ENCODE results near the gene EZH2. TPM values are rescaled to one million over a fixed set of nuclear protein-coding genes. Genes with fewer than 3 reads are reported as not detected.

Gene EZH2
- polyA plus RNA-seq, 1 of the 3 experiments (the other 2 are of a cell fraction): 30.6 TPM

GRCh38 chr7:148803094-148803493, 81.0 kb downstream of the EZH2 start (continued):
- no peak for TF ChIP-seq ZBTB33 (IDR thresholded peaks at IDR 0.05; ENCODE audit: borderline replicate concordance, low read depth)
- no peak for TF ChIP-seq RXRA (IDR thresholded peaks at IDR 0.05; ENCODE audit: borderline replicate concordance, low read depth)
- no peak for TF ChIP-seq MAX (IDR thresholded peaks at IDR 0.05; ENCODE audit: low read depth)
- TF ChIP-seq ELF1 (IDR thresholded peaks at IDR 0.05): no peak
- no peak for TF ChIP-seq USF1 (IDR thresholded peaks at IDR 0.05; ENCODE audit: borderline replicate concordance, low read depth)
- TF ChIP-seq FOXM1 (IDR thresholded peaks at IDR 0.05; ENCODE audit: low read depth): no peak
- no peak for TF ChIP-seq TCF12 (IDR thresholded peaks at IDR 0.05)
- no peak for TF ChIP-seq CHD2 (IDR thresholded peaks at IDR 0.05; ENCODE audit: low read length, partially characterized antibody)
- TF ChIP-seq GABPA (IDR thresholded peaks at IDR 0.05; ENCODE audit: low read depth): no peak
- TF ChIP-seq TEAD4 (IDR thresholded peaks at IDR 0.05; ENCODE audit: borderline replicate concordance, insufficient read depth): no peak

GRCh38 chr7:148802101-148802493, 82.0 kb downstream of the EZH2 start:
- no peaks in the 10 kb centered on the region for H3K27me3 ChIP-seq (ENCODE audit: insufficient read depth)
- no peak overlapping the region for H3K27ac ChIP-seq (ENCODE audit: low read depth in 2 of 2, low read length in 1 of 2)
- WGBS (ENCODE audit: low lambda C conversion rate): 91% methylated on average over 9 of the region's 10 CpGs
- TF ChIP-seq NRF1 (IDR thresholded peaks at IDR 0.05; ENCODE audit: low read depth, low read length): no peak
- TF ChIP-seq REST (IDR thresholded peaks at IDR 0.05; ENCODE audit: low read depth, low read length): no peak
- TF ChIP-seq ZBTB33 (IDR thresholded peaks at IDR 0.05; ENCODE audit: borderline replicate concordance, low read depth): no peak
- H3K4me2 ChIP-seq: no peak overlapping the region
- H3K9ac ChIP-seq: no peak overlapping the region
- H3F3A ChIP-seq (replicated peaks; ENCODE audit: insufficient read depth): peaks cover 4% of the 10 kb centered on the region
- no peak for DNase-seq
- no peaks in the 10 kb centered on the region for H3K9me3 ChIP-seq
- H3K4me1 ChIP-seq (ENCODE audit: control insufficient read depth in 1 of 2, insufficient read depth in 2 of 2, low read depth in 1 of 2, low read length in 1 of 2): no peaks in the 10 kb centered on the region
- H4K20me1 ChIP-seq (ENCODE audit: insufficient read depth): no peaks in the 10 kb centered on the region
- ChIA-PET CTCF (interaction anchor here (1.3 to 1.8 kb wide), 2 partner anchors 14 to 227 kb away, joined by 3 to 6 read pairs; no protein-coding TSS in a partner anchor), POLR2A (no interaction called here)
- no peaks in the 10 kb centered on the region for H3K79me2 ChIP-seq (ENCODE audit: insufficient read depth)
- H2AFZ ChIP-seq (ENCODE audit: low read depth): no peak overlapping the region
- H3K36me3 ChIP-seq (replicated peaks in 1 of 2; ENCODE audit: control insufficient read depth in 1 of 2, insufficient read depth in 2 of 2, low read length in 1 of 2): peaks cover 52 to 66% of the 10 kb centered on the region in 2 experiments
- H3K9me2 ChIP-seq: no peaks in the 10 kb centered on the region
- H3K4me3 ChIP-seq (ENCODE audit: low read depth in 2 of 2, low read length in 1 of 2): no peak overlapping the region

All from SK-N-SH (cell line).